WERI-Rb-1 (cell line): ENCODE results near the gene MACC1.

ENCODE experiments used
- DNase-seq: peaks from one replicate; pipeline ENCODE4 v3.0.0-alpha.2; 2020
- H3K27ac ChIP-seq: fragments of 250-450 bp; sonication (Bioruptor Pico); 2 replicates; pipeline ENCODE4 v1.5.1; 2020; ENCODE audit warnings: mild to moderate bottlenecking, moderate library complexity
- H3K27me3 ChIP-seq: fragments of 250-450 bp; sonication (Bioruptor Pico); 2 replicates; pipeline ENCODE4 v1.5.1; 2021; ENCODE audit warnings: mild to moderate bottlenecking, low read depth, moderate library complexity; ENCODE audit not compliant: insufficient read depth, severe bottlenecking
- H3K36me3 ChIP-seq: fragments of 250-450 bp; sonication (Bioruptor Pico); 2 replicates; pipeline ENCODE4 v1.5.1; 2020; ENCODE audit warnings: mild to moderate bottlenecking, moderate library complexity
- H3K4me3 ChIP-seq: 2 replicates; pipeline ENCODE4 v1.5.1; 2011; ENCODE audit warnings: low read depth, mild to moderate bottlenecking, control low read depth, low read length
- H3K9me3 ChIP-seq: fragments of 250-450 bp; sonication (Bioruptor Pico); 2 replicates; pipeline ENCODE4 v1.5.1; 2021; ENCODE audit warnings: mild to moderate bottlenecking, moderate library complexity; ENCODE audit not compliant: severe bottlenecking
- TF ChIP-seq, protein P1 (sequence below): IDR thresholded peaks from 2 replicates; pipeline ENCODE4 v1.5.1; 2011; ENCODE audit warnings: low read depth, mild to moderate bottlenecking, control low read depth, inconsistent platforms, low read length

MACC1 gene

DNA sequence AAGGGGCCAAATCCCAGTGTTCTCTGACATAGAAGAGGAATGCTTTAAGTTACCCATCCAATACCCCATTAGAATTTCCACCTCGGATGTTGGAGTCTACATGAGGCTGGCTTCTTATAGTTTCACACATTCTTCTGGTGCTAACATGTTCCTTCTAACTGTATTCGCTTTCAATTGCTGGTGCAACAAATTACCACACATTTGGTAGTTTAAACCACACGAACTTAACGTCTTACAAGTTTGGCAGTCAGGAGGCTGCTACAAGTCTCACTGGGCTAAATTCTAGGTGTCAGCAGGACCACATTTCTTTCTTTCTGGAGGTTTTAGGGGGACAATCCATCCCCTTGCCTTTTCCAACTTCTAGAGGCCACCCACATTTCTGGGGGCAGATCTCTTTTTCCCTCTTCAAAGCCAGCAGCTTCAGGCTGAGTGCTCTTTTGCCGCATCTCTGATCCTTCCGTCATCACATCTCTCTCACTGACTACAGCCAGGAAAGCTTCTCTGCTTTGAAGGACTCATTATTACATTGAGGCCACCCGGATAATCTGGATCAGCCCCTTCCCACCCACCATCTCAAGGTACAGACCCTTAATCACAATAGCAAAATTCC lies 5.1 kb upstream of the MACC1 start:
- Histone ChIP-seq H3K9me3 (no peaks in the 10 kb centered on the region), H3K27me3 (no peaks in the 10 kb centered on the region), H3K36me3 (no peaks in the 10 kb centered on the region), H3K4me3 (no peak overlapping the region), H3K27ac (no peak overlapping the region)
- TF ChIP-seq, protein P1, sequence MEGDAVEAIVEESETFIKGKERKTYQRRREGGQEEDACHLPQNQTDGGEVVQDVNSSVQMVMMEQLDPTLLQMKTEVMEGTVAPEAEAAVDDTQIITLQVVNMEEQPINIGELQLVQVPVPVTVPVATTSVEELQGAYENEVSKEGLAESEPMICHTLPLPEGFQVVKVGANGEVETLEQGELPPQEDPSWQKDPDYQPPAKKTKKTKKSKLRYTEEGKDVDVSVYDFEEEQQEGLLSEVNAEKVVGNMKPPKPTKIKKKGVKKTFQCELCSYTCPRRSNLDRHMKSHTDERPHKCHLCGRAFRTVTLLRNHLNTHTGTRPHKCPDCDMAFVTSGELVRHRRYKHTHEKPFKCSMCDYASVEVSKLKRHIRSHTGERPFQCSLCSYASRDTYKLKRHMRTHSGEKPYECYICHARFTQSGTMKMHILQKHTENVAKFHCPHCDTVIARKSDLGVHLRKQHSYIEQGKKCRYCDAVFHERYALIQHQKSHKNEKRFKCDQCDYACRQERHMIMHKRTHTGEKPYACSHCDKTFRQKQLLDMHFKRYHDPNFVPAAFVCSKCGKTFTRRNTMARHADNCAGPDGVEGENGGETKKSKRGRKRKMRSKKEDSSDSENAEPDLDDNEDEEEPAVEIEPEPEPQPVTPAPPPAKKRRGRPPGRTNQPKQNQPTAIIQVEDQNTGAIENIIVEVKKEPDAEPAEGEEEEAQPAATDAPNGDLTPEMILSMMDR = no peak
- no peak for DNase-seq

DNA sequence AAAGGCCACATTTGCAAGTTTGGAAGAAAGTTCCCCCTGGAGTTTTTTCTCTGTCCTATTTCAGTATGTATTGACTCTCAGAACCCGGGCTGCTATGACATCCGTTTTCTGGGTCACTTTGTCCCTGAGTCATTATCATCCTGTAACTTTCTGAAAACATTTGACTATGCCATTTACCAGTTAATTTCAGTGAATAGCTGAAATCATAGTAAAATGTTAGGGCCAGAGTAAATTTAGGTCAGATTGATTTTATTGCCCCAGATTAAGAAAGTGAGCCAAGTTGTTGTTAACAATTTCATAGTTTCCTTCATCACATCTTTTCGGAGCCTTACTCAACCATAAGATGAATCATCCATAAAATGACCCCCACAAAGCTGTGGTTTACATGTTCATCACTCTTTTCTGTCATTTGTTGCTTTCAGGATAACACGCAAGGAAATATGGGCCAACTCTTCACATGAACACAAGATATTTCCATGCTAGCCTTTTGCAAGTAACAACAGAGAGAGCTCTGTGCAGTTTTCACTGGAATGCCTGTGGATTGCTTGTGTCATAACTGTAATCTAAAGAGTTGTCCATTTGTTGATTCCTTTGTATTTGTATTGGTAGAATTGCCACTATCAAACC lies 3.9 kb upstream of the MACC1 start:
- no peak for DNase-seq
- H3K4me3 ChIP-seq = no peak overlapping the region

GRCh38 chr7:20220293-20220761 lies 3.1 kb upstream of the MACC1 start:
- H3K27me3 ChIP-seq = no peaks in the 10 kb centered on the region
- no peak overlapping the region for H3K4me3 ChIP-seq
- TF ChIP-seq, protein P1 = no peak
- no peak for DNase-seq
- no peaks in the 10 kb centered on the region for H3K36me3 ChIP-seq
- no peaks in the 10 kb centered on the region for H3K9me3 ChIP-seq
- H3K27ac ChIP-seq = no peak overlapping the region

More for the DNA sequence above, 3.9 kb upstream of the MACC1 start:
- Histone ChIP-seq H3K27me3 (no peaks in the 10 kb centered on the region), H3K36me3 (no peaks in the 10 kb centered on the region), H3K27ac (no peak overlapping the region), H3K9me3 (no peaks in the 10 kb centered on the region)
- TF ChIP-seq, protein P1 = no peak

DNA sequence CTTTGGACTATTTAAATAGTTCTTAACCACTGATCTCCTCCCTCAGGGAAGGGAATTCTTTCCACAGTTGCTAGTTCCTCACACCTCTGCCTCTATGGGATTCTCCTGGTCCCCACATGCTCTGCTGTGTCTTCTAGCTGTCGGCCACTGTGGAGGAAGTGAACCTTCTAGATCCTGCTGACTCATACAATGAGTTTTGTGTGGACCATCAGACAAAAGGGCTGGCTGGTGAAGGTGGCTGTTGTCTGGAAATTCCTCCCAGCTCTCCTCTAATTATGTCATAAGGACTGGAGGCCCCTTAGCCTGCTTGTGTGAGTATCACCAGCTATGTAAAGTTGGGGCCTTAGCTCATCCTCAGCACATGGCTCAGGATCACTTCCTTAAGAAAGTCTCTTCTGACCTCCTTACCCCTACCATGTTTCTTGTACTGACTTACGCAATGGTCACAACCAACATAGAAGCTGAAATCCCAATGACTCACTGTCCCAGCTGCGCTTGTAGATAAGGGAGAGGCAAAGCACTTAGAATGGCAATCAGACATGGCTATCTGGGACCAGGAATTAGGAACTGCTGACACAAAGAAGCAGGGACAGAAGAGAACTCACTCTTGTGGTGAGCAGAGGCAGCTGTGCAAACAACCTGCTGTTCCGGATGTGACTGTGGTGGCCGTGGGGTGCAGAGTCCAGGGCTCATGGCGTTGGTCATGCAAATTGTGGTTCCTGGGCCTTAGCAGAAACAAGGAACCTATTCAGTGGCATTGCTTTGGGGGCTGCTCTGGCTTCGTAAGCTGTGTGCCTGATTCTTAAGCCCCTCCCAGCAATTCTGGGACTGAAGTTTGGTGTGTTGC lies 2.5 kb upstream of the MACC1 start:
- TF ChIP-seq, protein P1 = no peak
- no peak overlapping the region for H3K27ac ChIP-seq
- no peak overlapping the region for H3K4me3 ChIP-seq
- no peaks in the 10 kb centered on the region for H3K27me3 ChIP-seq
- H3K36me3 ChIP-seq = no peaks in the 10 kb centered on the region
- DNase-seq = no peak
- H3K9me3 ChIP-seq = no peaks in the 10 kb centered on the region

- H3K36me3 ChIP-seq = no peaks in the 10 kb centered on the region
- TF ChIP-seq, protein P1 = no peak
- no peaks in the 10 kb centered on the region for H3K9me3 ChIP-seq
- H3K27ac ChIP-seq = no peak overlapping the region
- DNase-seq = no peak
- H3K27me3 ChIP-seq = no peaks in the 10 kb centered on the region
- H3K4me3 ChIP-seq = no peak overlapping the region
Observed at GRCh38 chr7:20219062-20219445, 1.9 kb upstream of the MACC1 start.
